NCI-H128 (cell line): Measurements from ENCODE around the gene RNF14.
A peak's percentile ranks its signal among the peaks of the same experiment; 100 is the strongest.

ENCODE experiments used
- DNase-seq: peaks from one replicate; lab custom pipeline; 2025; ENCODE audit not compliant: unreplicated experiment; lab: John Stamatoyannopoulos, UW

The RNF14 gene

GRCh38 chr5:141947316-141947715, 21.6 kb upstream of the RNF14 start:
- no peak for DNase-seq

- no peak for DNase-seq
Observed at GRCh38 chr5:141948812-141949211, 20.1 kb upstream of the RNF14 start.

DNA sequence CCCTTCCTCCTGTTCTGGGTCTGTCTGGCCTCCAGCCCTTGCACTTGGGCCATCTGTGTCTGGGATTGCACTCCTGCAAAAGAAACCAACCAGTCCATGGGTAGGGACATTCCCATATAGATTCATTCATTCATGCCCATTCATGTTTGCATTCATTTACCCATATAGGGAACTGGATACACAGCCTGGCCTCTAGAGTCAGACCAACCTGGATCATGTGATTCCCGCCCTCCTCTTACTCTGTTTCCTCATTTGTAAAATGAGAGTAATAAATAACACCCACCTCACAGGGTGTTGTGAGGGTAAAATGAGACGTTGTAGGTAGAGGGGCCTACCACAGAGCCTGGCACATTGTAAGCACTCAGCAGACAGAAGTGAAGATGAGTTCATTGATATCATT, 19.4 kb upstream of the RNF14 start:
- DNase-seq: no peak

DNA sequence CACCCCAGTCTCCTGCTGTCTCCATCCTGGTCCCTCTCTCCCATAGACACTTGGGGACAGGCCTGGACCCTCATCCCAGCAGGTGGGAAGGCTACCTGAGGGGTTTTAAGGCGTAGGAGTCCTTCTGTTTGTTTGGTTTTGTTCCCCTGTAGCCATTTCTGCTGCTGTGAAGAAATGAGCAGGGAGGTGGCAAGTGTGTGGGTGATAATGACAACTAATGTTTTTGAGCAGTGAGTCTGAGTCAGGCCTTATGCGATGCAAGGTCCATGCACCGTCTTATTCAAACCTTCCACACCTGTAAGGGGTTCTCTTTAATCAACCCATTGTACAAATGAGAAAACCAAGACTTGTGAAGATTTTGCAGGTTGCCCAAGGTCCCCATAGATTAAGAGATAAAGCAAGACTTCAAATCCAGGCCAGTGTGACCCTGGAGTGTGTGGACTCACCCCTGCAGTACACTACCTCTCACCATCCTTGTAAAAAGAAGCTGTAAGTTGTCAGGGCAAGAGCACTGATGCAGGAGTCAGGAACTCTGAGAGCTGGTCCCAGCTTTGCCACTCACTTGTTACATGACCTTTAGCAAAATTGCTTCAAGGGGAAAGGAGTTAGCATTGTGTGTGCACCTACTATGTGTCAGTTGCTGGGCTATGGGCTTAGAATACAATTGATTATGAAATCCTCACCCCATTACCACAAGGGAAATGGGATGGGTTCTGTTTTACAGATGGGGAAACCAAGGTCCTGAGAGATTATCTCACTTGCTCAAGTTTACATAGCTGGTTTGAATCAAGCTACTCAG, 18.5 kb upstream of the RNF14 start:
- DNase-seq: no peak

- DNase-seq: no peak
Observed at GRCh38 chr5:141951332-141951781, 17.5 kb upstream of the RNF14 start.

DNA sequence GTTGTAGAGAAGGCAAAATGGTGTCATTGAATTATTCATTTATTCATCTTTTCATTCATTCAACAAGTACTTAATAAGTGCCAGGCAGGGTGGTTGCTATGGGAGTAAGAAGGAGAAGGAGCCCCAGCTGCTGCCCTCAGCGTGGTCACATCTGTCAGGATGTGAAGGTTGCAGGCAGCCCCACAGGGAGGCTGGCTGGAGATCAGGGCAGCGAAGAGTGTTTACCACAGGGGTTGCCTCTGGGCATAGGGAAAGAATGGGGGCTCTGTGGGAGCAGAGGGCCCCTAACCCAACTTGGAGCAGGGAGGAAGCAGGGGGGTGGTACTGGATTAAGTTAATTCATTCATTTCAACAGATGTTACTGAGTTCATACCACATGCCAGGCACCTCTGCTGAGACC, 16.9 kb upstream of the RNF14 start:
- no peak for DNase-seq

- DNase-seq: no peak
Observed at GRCh38 chr5:141954194-141954593, 14.7 kb upstream of the RNF14 start.

- no peak for DNase-seq
Observed at GRCh38 chr5:141957367-141957996, 11.4 kb upstream of the RNF14 start.

DNA sequence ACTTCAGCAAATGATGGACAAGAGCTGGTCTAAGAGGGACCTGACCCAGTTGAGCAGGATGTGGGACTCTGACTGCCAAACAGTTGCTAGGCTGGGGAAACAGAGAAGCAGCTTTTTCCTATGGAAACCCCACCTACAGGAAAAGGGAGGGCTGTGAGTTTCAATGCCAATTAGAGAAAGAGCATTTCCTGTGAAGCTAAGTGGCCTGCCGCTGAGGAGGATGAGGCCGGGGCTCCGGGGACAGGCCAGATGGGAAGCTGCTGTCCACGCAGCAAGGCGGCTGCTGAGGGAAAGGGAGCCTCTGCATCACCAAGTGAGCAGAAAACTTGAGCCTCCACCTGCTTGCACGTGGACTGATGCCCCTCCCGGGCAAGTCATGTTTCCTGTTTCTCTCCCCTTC, 10.8 kb upstream of the RNF14 start, which contains the start of gene PCDH12:
Gene PCDH12, minus strand, starts transcription at position 90 of the 400 bp plus-strand sequence. CDS start 351 bp downstream, outside the sequence.
- no peak for DNase-seq

DNA sequence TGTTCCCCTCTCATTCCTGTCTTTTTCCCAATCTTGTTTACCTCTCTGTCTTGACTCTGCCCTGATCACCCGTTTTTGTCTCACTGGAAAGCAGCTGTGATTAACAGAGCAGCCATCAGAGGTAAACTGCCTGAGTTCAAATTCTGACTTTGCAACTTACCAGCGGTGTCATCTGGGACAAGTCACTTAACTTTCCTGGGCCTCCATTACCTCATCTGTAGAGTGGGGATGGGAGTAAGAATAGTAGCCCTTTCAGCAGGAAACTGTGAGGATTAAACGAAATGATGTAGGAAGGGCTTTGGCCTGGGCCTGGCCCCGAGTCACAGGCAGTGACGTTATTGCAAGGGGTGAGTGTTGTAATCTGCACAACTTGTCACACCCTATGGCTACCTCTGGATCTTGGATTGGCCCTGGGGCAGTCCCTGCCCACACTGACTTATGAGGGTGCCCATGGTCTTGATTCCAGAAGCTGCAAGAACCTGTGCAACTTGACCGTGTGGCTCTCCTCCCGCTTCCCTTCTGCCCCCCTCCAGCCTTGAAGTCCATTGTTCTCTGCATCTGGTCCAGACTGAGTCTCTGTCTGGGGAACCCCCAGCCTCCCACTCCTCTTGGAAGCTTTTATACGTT, 10.2 kb upstream of the RNF14 start:
- no peak for DNase-seq

DNA sequence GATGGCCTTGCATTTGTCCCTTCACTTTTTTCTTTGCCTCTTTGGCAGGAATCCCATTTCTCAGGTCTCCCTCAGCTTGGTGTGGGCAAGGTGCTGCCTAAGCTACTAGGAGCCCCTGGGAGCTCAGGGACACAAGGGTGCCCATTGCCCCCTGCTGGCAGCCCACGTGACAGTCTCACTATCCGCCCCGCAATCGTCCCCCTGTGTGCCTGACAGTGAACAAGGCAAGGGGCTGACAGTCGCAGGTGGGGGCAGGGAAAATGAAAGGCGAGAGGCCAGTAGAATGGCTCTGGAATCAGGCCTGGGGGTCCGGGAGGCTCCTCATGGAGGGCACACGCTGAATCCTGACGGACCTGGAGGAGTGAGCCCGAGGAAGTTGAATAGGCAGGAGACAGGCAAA, 8.9 kb upstream of the RNF14 start:
- DNase-seq: no peak

DNA sequence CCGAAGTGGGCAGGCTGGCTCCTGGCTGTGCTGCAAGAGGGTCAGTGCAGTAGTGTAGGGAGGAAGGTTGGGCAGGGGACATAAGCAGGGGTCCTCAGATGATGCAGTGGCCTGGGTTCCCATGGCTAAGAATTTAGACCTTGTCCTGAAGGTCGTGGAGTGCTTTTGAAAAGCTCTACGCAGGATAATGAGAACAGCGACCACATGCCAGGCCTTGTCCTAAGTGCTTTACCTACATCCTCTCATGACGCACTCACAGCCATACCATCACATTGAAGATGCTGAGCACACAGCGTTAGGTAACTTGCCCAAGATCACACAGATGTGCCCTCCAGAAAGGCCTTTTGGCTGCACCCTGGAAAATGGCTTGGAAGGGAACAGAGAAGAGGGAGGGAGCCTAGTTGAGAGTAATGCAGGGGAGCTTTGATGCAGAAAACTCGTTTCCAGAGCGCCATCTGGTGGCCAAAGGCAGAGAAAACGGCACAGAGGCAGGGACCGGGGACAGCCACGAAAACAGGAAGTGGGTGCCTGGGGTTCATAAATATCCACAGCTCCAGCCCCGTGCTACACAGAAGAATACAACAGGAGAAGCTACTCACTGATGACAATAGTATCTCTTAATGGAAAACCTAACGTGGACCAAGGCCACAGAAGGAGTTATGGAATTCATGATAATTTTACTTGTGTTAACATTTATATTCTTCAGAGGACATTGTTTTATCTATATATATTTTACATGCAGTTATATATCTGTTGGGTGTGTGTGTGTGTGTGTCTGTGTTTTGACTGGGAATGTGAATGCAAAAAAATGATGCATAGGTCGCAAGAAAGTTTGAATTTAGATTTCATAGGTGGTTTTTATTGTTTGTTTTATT, 8.2 kb upstream of the RNF14 start:
- DNase-seq: peak; percentile 80

- DNase-seq: no peak
Observed at GRCh38 chr5:141961466-141961865, 7.4 kb upstream of the RNF14 start.

DNA sequence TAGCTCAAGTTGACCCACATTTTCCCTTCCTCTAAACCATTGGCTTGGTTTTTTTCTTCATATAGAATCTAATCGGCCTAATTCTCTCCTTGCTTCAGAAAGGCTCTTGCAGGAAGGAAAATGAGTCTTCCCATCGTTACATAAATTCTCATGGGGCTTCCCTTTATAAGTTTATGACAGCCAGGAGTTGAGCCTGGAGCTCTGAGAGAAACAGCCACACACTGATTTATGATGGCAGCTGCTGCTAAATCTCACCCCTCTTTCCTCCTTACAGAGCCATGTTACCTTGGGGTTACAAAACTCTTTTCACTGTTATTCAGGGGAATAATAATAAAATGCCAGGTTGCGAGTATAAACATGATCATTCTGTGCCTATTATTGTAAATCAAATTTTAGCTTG, 5.2 kb upstream of the RNF14 start:
- no peak for DNase-seq

DNA sequence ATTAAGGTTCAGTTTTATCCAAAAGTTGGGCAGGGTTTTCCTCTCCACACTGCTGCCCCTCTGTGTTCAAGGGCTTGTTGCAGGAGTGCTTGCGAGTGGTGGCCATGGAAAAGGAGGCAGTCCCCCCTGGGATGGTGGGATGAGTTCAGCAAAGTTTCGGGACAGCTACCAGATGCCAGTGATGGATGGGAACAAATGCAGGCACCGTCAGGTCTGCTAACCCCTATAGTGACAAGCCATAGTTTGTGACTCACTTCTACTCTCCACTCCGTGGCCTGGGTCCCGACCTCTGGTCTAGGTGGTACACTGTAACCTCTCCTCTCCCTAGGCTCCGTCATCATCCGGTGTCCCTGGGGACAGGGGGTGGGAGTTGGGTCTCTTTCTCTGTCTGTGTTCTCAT, 3.8 kb upstream of the RNF14 start:
- no peak for DNase-seq

DNA sequence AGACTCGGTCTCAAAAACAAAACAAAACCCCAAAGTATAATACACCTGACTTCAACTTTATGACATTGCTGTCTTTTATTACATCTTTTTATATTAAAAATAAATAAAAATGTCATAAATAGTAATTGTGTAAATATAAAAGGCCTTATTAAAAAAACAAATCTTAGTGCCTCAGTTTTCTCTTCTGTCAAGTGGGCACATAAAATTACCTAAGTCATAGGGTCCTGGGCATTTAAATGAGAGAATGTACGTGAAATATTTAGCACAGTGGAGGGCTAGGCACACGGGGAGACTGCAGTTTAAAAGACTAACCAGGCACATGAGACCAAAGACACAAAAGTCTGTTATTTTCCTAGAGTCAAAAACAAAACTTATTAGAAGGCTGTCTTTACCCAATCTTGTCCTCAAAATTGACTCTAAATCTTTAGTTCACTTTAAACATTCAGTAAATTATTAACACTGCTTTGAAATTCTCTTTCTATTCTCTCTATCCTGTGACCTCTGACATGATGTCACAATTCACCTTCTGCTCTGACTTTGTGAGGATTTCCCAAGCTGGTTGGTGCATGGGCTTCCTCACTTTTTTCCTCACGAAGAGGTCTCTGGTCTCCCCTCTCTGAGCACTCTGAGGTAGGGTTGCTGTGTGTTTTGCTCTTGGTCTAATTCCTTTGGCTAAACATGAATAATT, 2.5 kb upstream of the RNF14 start:
- DNase-seq: no peak

- no peak for DNase-seq
Observed at GRCh38 chr5:141966963-141967333, 2.0 kb upstream of the RNF14 start.

- DNase-seq: no peak
Observed at GRCh38 chr5:141969783-141970771, 1.2 kb downstream of the RNF14 start.

GRCh38 chr5:141973871-141974595, 5.1 kb downstream of the RNF14 start:
- DNase-seq: no peak
